ENCODE measurements around the gene PKNOX2.
A peak's percentile ranks its signal among the peaks of the same experiment; 100 is the strongest.

PKNOX2 gene

GRCh38 chr11:125223901-125224361 lies 59.4 kb downstream of the PKNOX2 start:
- Histone ChIP-seq H3K4me3 (ENCODE audit: low read length) (no peak overlapping the region), H3K4me2 (ENCODE audit: low read length) (no peak overlapping the region), H3F3A (ENCODE audit: control insufficient read depth, insufficient read depth) (no peaks in the 10 kb centered on the region), H3K79me2 (ENCODE audit: control insufficient read depth, low read length) (no peaks in the 10 kb centered on the region), H3K4me1 (ENCODE audit: control insufficient read depth, low read length) (no peaks in the 10 kb centered on the region), H3K36me3 (ENCODE audit: control insufficient read depth, low read length) (no peaks in the 10 kb centered on the region), H4K20me1 (ENCODE audit: control insufficient read depth, insufficient read depth, low read depth, low read length) (no peaks in the 10 kb centered on the region), H3K27me3 (ENCODE audit: control insufficient read depth, low read length) (no peaks in the 10 kb centered on the region), H3K9me3 (ENCODE audit: control insufficient read depth, insufficient read depth, low read length) (no peaks in the 10 kb centered on the region), H3K27ac (ENCODE audit: low read depth, low read length) (no peak overlapping the region), H3K9me2 (replicated peaks; ENCODE audit: control insufficient read depth, low read length) (no peaks in the 10 kb centered on the region)
- no peak for TF ChIP-seq EZH2phosphoT487 (IDR thresholded peaks at IDR 0.05; ENCODE audit: borderline replicate concordance, low read length)
- no peak for TF ChIP-seq CTCF (IDR thresholded peaks at IDR 0.05; ENCODE audit: low read depth, low read length, poor library complexity, severe bottlenecking)

- no peaks in the 10 kb centered on the region for H3K9me3 ChIP-seq (ENCODE audit: control insufficient read depth, insufficient read depth, low read length)
- no peak for TF ChIP-seq EZH2phosphoT487 (IDR thresholded peaks at IDR 0.05; ENCODE audit: borderline replicate concordance, low read length)
- TF ChIP-seq CTCF (IDR thresholded peaks at IDR 0.05; ENCODE audit: low read depth, low read length, poor library complexity, severe bottlenecking), result peak; percentile 34
- no peaks in the 10 kb centered on the region for H3K9me2 ChIP-seq (replicated peaks; ENCODE audit: control insufficient read depth, low read length)
- no peaks in the 10 kb centered on the region for H3K36me3 ChIP-seq (ENCODE audit: control insufficient read depth, low read length)
- H3K4me2 ChIP-seq (ENCODE audit: low read length), result no peak overlapping the region
- H3K79me2 ChIP-seq (ENCODE audit: control insufficient read depth, low read length), result no peaks in the 10 kb centered on the region
- H4K20me1 ChIP-seq (ENCODE audit: control insufficient read depth, insufficient read depth, low read depth, low read length), result no peaks in the 10 kb centered on the region
- no peaks in the 10 kb centered on the region for H3K27me3 ChIP-seq (ENCODE audit: control insufficient read depth, low read length)
- no peak overlapping the region for H3K27ac ChIP-seq (ENCODE audit: low read depth, low read length)
- no peak overlapping the region for H3K4me3 ChIP-seq (ENCODE audit: low read length)
- H3K4me1 ChIP-seq (ENCODE audit: control insufficient read depth, low read length), result no peaks in the 10 kb centered on the region
- no peaks in the 10 kb centered on the region for H3F3A ChIP-seq (ENCODE audit: control insufficient read depth, insufficient read depth)
Observed at GRCh38 chr11:125224391-125225021, 60.0 kb downstream of the PKNOX2 start.

GRCh38 chr11:125225401-125225800 lies 60.9 kb downstream of the PKNOX2 start:
- H3K4me1 ChIP-seq (ENCODE audit: control insufficient read depth, low read length), result no peaks in the 10 kb centered on the region
- H3K9me2 ChIP-seq (replicated peaks; ENCODE audit: control insufficient read depth, low read length), result no peaks in the 10 kb centered on the region
- H3K4me2 ChIP-seq (ENCODE audit: low read length), result no peak overlapping the region
- H4K20me1 ChIP-seq (ENCODE audit: control insufficient read depth, insufficient read depth, low read depth, low read length), result no peaks in the 10 kb centered on the region
- TF ChIP-seq CTCF (IDR thresholded peaks at IDR 0.05; ENCODE audit: low read depth, low read length, poor library complexity, severe bottlenecking) (no peak), EZH2phosphoT487 (IDR thresholded peaks at IDR 0.05; ENCODE audit: borderline replicate concordance, low read length) (no peak)
- H3K27me3 ChIP-seq (ENCODE audit: control insufficient read depth, low read length), result no peaks in the 10 kb centered on the region
- H3K79me2 ChIP-seq (ENCODE audit: control insufficient read depth, low read length), result no peaks in the 10 kb centered on the region
- H3K27ac ChIP-seq (ENCODE audit: low read depth, low read length), result no peak overlapping the region
- H3K9me3 ChIP-seq (ENCODE audit: control insufficient read depth, insufficient read depth, low read length), result no peaks in the 10 kb centered on the region
- H3K4me3 ChIP-seq (ENCODE audit: low read length), result no peak overlapping the region
- no peaks in the 10 kb centered on the region for H3K36me3 ChIP-seq (ENCODE audit: control insufficient read depth, low read length)
- no peaks in the 10 kb centered on the region for H3F3A ChIP-seq (ENCODE audit: control insufficient read depth, insufficient read depth)

Data from DOHH2 (cell line).